Measurements from ENCODE around the gene ALPG.

- peak; percentile 78 for TF ChIP-seq CTCF (conservative IDR thresholded peaks at IDR 0.05; ENCODE audit: low read depth, low read length)
- no peak for TF ChIP-seq EZH2 (IDR thresholded peaks at IDR 0.05; ENCODE audit: borderline replicate concordance, low read depth, low read length, poor library complexity, severe bottlenecking)
These were observed 37.9 kb downstream of the ALPG start for GRCh38 chr2:232444409-232445148.
